HEK293T (cell line): ENCODE data around the gene OVCH1.

Experiments used
- ELF4 ChIP-seq: fragments of 450-650 bp; IDR thresholded peaks from 2 replicates; pipeline ENCODE4 v1.6.1; 2017; ENCODE audit warnings: antibody characterized with exemption
- SP1 ChIP-seq: fragments of 450-650 bp; IDR thresholded peaks from 2 replicates; pipeline ENCODE4 v1.6.1; 2017

DNA sequence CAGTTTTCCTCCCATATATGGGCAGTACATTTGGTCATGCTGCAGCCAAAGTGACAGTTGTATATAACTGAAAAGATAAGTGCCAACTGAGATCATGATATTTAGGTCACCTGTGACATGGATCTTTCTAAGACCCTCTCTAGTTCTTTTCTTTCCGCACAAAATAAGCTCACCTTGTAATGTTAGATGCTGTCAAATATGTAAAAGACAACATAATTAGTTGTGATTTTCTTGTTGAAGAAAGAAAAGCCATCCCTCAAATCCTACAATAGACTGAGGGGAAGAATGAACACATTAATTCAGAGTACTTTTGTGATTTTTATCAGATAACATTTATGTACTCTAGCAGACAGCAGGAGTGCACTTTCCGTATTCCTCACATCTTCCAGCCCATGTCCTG lies 37.4 kb downstream of the OVCH1 start:
- TF ChIP-seq ELF4 (no peak), SP1 (no peak)
